ENCODE measurements around the gene FBXL20. TPM values are rescaled to one million over a fixed set of nuclear protein-coding genes. Genes with fewer than 3 reads are reported as not detected.

FBXL20 gene, protein sequence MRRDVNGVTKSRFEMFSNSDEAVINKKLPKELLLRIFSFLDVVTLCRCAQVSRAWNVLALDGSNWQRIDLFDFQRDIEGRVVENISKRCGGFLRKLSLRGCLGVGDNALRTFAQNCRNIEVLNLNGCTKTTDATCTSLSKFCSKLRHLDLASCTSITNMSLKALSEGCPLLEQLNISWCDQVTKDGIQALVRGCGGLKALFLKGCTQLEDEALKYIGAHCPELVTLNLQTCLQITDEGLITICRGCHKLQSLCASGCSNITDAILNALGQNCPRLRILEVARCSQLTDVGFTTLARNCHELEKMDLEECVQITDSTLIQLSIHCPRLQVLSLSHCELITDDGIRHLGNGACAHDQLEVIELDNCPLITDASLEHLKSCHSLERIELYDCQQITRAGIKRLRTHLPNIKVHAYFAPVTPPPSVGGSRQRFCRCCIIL
- total RNA-seq, result 9.8 and 15.2 TPM in 2 replicates

DNA sequence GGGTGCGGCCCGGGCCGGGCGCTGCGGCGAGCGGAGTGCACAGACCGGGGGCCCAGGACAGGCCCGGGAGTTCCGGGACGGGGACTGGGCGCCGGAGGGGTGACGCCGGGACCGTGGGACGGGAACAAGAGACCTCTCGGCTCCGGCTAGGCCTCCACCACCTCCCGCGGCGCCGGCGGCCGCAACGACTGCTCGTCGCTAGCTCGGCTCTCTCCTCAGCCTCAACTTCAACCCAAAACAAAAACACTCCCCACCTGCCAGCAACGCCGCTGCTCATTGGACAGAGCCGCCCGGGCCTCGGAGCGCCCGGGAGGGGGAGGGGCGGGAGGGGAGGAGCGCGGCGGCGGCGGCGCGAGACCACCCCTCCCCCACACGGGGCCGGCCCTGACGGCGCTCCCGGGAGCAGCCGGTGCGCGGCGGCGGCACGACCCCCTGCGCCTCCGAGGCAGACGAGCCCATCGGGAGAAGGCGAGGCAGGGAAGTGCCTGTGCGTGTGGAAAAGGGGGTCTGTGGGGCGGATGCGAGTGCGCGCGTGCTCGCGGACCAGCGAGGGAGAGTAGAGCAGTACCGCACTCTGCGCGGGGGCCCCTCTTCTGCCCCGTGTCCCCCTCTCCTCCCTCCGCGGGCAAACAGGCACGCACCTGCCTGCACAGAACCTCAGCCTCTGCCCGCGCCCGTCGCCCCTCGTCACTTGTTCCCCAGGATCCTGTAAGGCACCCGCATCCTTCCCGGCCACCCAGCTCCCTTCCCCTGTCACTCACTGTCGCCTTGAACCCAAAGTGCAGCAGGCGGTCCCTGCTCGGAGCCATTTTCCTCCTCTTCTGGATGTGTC, at the start of gene FBXL20:
FBXL20 (minus strand) TSS at position 215 of the 832 bp plus-strand sequence. CDS start 224 bp downstream, outside the sequence.

DNA sequence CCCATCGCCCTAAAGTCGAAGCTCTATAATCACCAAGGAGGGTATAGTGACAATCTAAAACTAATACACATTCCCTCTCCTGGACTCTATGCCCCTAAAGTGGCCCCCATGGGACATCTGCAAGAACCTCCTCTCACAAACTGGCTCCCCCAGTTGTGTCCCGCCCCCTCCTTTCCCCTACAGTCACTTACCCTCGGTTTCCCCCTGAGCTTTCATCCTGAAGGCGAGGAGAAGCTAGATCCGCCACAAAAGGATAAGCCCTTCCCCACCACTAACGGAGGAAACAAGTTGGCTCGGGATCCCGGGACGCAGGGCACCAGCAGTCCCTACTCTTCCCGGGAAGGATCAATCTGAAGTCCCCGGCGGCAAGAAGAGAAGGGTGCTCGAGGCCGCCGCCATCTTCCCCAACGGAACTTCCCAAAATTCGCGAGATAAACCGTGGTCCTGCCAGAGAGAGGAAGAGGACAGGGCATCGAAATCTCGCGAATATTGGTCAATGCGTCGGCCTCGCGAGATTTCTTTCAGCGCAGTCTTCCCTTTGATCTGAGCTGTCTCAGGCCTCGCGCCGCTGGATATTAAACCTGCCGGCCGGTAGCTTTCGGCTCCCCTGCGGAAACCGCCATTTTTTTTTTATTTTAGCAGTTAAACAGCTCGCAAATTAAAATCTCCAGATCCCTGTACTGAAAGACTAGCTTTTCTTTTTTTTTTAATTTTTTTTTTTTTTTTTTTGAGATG, 49.6 kb upstream of the FBXL20 start, which contains the start of gene MED1:
MED1 (minus strand) TSS at position 417 of the 735 bp plus-strand sequence; CDS start at position 216, 201 bp downstream.

DNA sequence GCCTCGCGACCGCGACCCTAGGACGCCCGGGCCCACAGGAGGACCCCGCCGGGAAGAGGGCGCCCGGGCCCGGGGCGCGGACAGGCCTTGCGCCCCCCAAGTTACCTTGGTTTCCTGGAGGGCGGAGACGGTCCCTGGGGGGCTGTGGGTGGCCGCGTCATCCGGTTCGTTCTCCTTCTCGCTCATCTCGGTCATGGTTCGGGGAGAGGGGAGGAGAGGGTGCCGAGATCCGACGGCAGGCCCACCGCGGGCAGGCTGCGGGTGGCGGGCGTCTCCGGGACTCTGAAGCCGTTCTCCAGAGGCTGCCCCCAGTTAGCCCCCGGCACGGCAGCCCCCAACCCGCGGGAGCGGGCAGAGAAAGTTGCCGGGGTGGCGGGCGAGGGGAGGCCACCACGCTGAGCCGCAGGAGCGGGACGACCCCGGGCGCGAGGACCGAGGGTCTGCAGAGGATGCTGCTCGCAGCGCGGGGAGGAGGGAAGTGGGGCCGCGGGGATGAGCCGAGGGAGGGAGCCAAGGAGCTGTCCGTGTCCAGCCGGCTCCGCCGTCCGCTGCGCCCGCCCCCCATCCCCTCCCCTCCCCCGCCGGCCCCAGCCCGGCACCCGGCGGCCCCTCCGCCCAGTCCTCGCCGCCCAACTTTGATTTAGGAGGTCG, 176.0 kb downstream of the FBXL20 start, which contains the start of gene STAC2:
STAC2 (minus strand) TSS at position 638 of the 651 bp plus-strand sequence; CDS start at position 195, 443 bp downstream.

Other genes starting within 250 kb of the FBXL20 start
- 0.39 TPM in 1 of 2 replicates, not detected in the other for gene PLXDC1, start 250.0 kb downstream of the FBXL20 start, total RNA-seq
- not detected in 2 replicates for gene ARL5C, start 235.5 kb downstream of the FBXL20 start, total RNA-seq
- gene CACNB1, start 204.0 kb downstream of the FBXL20 start, total RNA-seq, result 2.0 and 2.8 TPM in 2 replicates
- gene RPL19, start 201.3 kb downstream of the FBXL20 start, total RNA-seq, result 1,233 and 1,470 TPM in 2 replicates
- gene STAC2, start 175.7 kb downstream of the FBXL20 start, total RNA-seq, result not detected in 2 replicates
- gene MED1, start 49.6 kb upstream of the FBXL20 start, total RNA-seq, result 13.3 and 23.5 TPM in 2 replicates
- gene CDK12, start 59.9 kb upstream of the FBXL20 start, total RNA-seq, result 37.8 and 38.1 TPM in 2 replicates
- not detected in 2 replicates for gene NEUROD2, start 206.3 kb upstream of the FBXL20 start, total RNA-seq
- 0.11 and 3.5 TPM in 2 replicates for gene PPP1R1B, start 225.3 kb upstream of the FBXL20 start, total RNA-seq
- 60.5 and 65.2 TPM in 2 replicates for gene STARD3, start 235.5 kb upstream of the FBXL20 start, total RNA-seq

Data from placental epithelial cell (primary cell).